WTC11 (cell line): ENCODE measurements around the gene MRPL24. TPM values are rescaled to one million over a fixed set of nuclear protein-coding genes. Genes with fewer than 3 reads are reported as not detected.

Experiments used
- ATAC-seq: fragments of 200-7000 bp; cut with Tn5 transposase; 2 replicates; pipeline ENCODE4 v1.10.0; 2021; ENCODE audit warnings: mild to moderate bottlenecking, moderate library complexity
- CTCF ChIA-PET: fragments of 300-600 bp; sonication (Branson Sonifier 250); formaldehyde crosslinking; loops from one replicate; lab custom pipeline; 2021; ENCODE audit warnings: antibody characterized with exemption; lab: Charles Lee
- POLR2A ChIA-PET: fragments of 350-600 bp; sonication (Branson Sonifier 250); formaldehyde crosslinking; loops from one replicate; lab custom pipeline; 2021; ENCODE audit warnings: antibody characterized with exemption; lab: Charles Lee
- DNase-seq: peaks from one replicate; pipeline ENCODE4 v3.0.0; 2021; ENCODE audit warnings: low spot score
- H3K27ac Mint-ChIP-seq: 2 replicates; pipeline ENCODE4 v1.8.0; 2021; ENCODE audit warnings: mixed read lengths
- H3K27me3 Mint-ChIP-seq: 2 replicates; pipeline ENCODE4 v1.8.0; 2021; ENCODE audit warnings: low read depth, mild to moderate bottlenecking, moderate library complexity, mixed read lengths
- H3K36me3 Mint-ChIP-seq: 2 replicates; pipeline ENCODE4 v1.8.0; 2021; ENCODE audit warnings: mixed read lengths
- H3K4me1 Mint-ChIP-seq: 2 replicates; pipeline ENCODE4 v1.8.0; 2022; ENCODE audit warnings: mixed read lengths
- H3K4me3 Mint-ChIP-seq: 2 replicates; pipeline ENCODE4 v1.8.0; 2021; ENCODE audit warnings: mild to moderate bottlenecking, moderate library complexity, mixed read lengths
- H3K9me3 Mint-ChIP-seq: 2 replicates; pipeline ENCODE4 v1.8.0; 2021; ENCODE audit warnings: mixed read lengths
- ARID4B ChIP-seq: sonication (generic); formaldehyde crosslinking; IDR thresholded peaks from 2 replicates; pipeline ENCODE4 v1.8.0; 2023; ENCODE audit warnings: missing genetic modification reagents, mild to moderate bottlenecking, borderline replicate concordance
- CDX4 ChIP-seq: fragments of 250-450 bp; sonication (Bioruptor Pico); IDR thresholded peaks from 2 replicates; pipeline ENCODE4 v1.9.0; 2021; ENCODE audit warnings: moderate library complexity, mild to moderate bottlenecking, inconsistent platforms, borderline replicate concordance
- CTCF ChIP-seq: fragments of 200-600 bp; IDR thresholded peaks from 2 replicates; pipeline ENCODE4 v1.8.0; 2022; ENCODE audit warnings: antibody characterized with exemption
- ELF4 ChIP-seq: sonication (generic); formaldehyde crosslinking; IDR thresholded peaks from 2 replicates; pipeline ENCODE4 v1.8.1; 2022; ENCODE audit warnings: low read depth, mild to moderate bottlenecking, moderate library complexity, missing genetic modification reagents
- ERG ChIP-seq: fragments of 250-450 bp; sonication (Bioruptor Pico); IDR thresholded peaks from 2 replicates; pipeline ENCODE4 v1.8.0; 2021; ENCODE audit warnings: mild to moderate bottlenecking
- GRHL2 ChIP-seq: fragments of 250-450 bp; sonication (Bioruptor Pico); IDR thresholded peaks from 2 replicates; pipeline ENCODE4 v1.8.0; 2022; ENCODE audit warnings: mild to moderate bottlenecking, moderate library complexity; ENCODE audit not compliant: insufficient replicate concordance, severe bottlenecking
- HMGA2 ChIP-seq: fragments of 250-450 bp; sonication (Bioruptor Pico); IDR thresholded peaks from 2 replicates; pipeline ENCODE4 v1.4.0; 2021; ENCODE audit warnings: mild to moderate bottlenecking, moderate library complexity
- MYBL2 ChIP-seq: sonication (generic); formaldehyde crosslinking; IDR thresholded peaks from 2 replicates; pipeline ENCODE4 v1.8.1; 2023; ENCODE audit warnings: mild to moderate bottlenecking, moderate library complexity, missing genetic modification reagents
- RELA ChIP-seq: sonication (generic); formaldehyde crosslinking; IDR thresholded peaks from 2 replicates; pipeline ENCODE4 v1.8.1; 2022; ENCODE audit warnings: missing genetic modification reagents, mild to moderate bottlenecking, borderline replicate concordance
- SMAD3 ChIP-seq: sonication (generic); formaldehyde crosslinking; IDR thresholded peaks from 2 replicates; pipeline ENCODE4 v1.8.0; 2022; ENCODE audit warnings: missing genetic modification reagents, mild to moderate bottlenecking, borderline replicate concordance
- SOX15 ChIP-seq: fragments of 250-450 bp; sonication (Bioruptor Pico); IDR thresholded peaks from 2 replicates; pipeline ENCODE4 v1.9.0; 2021; ENCODE audit warnings: mild to moderate bottlenecking
- SP1 ChIP-seq: sonication (generic); formaldehyde crosslinking; conservative IDR thresholded peaks from 2 replicates; pipeline ENCODE4 v1.8.1; 2022; ENCODE audit warnings: missing genetic modification reagents
- TP53 ChIP-seq: sonication (generic); formaldehyde crosslinking; IDR thresholded peaks from 2 replicates; pipeline ENCODE4 v1.8.1; 2023; ENCODE audit warnings: mild to moderate bottlenecking, missing genetic modification reagents
- ZNF263 ChIP-seq: sonication (generic); formaldehyde crosslinking; IDR thresholded peaks from 2 replicates; pipeline ENCODE4 v1.8.1; 2022; ENCODE audit warnings: low read depth, mild to moderate bottlenecking, moderate library complexity, missing genetic modification reagents
- ZNF281 ChIP-seq: sonication (generic); formaldehyde crosslinking; IDR thresholded peaks from 2 replicates; pipeline ENCODE4 v1.8.0; 2023; ENCODE audit warnings: mild to moderate bottlenecking, missing genetic modification reagents
- ZNF423 ChIP-seq: fragments of 250-450 bp; sonication (Bioruptor Pico); IDR thresholded peaks from 2 replicates; pipeline ENCODE4 v2.1.2; 2022; ENCODE audit warnings: mild to moderate bottlenecking, moderate library complexity
- total RNA-seq: library from RNA; stranded (reverse); gene quantifications from 3 replicates; pipeline ENCODE4 v1.2.3, GENCODE V29; 2021

MRPL24 gene
- total RNA-seq, 1 experiment from 2014 or later: 35.2 TPM

GRCh38 chr1:156786640-156787039, 45.8 kb upstream of the MRPL24 start:
- Mint-ChIP-seq H3K27ac (no peak overlapping the region), H3K4me1 (no peaks in the 10 kb centered on the region), H3K27me3 (no peaks in the 10 kb centered on the region), H3K4me3 (no peak overlapping the region), H3K36me3 (peaks cover 61% of the 10 kb centered on the region), H3K9me3 (no peaks in the 10 kb centered on the region)
- ATAC-seq (no peak), DNase-seq (no peak)
- POLR2A ChIA-PET: no interaction called here
- CTCF ChIA-PET: no interaction called here
- TF ChIP-seq ARID4B (CRISPR knock-in tag): no peak
- TF ChIP-seq SP1 (CRISPR knock-in tag): no peak
- no peak for TF ChIP-seq ELF4 (CRISPR knock-in tag)
- TF ChIP-seq TP53 (CRISPR knock-in tag): no peak
- no peak for TF ChIP-seq MYBL2
- TF ChIP-seq ZNF263 (CRISPR knock-in tag): no peak
- no peak for TF ChIP-seq SMAD3 (CRISPR knock-in tag)
- no peak for TF ChIP-seq ERG (CRISPR knock-in tag)
- no peak for TF ChIP-seq CDX4 (CRISPR knock-in tag)
- TF ChIP-seq CTCF: no peak
- TF ChIP-seq ZNF281: no peak
- TF ChIP-seq ZNF423 (CRISPR knock-in tag): no peak
- TF ChIP-seq RELA (CRISPR knock-in tag): no peak
- TF ChIP-seq HMGA2 (CRISPR knock-in tag): no peak
- TF ChIP-seq SOX15 (CRISPR knock-in tag): no peak
- TF ChIP-seq GRHL2 (CRISPR knock-in tag): no peak
